Measurements from ENCODE around the gene CALML6.

CALML6 gene

GRCh38 chr1:1919304-1920056 lies 4.4 kb downstream of the CALML6 start (continued):
- no peak for TF ChIP-seq ZNF114 (tag by site-specific recombination; IDR thresholded peaks at IDR 0.05)
- TF ChIP-seq SP7 (tag by site-specific recombination; IDR thresholded peaks at IDR 0.05): peak; percentile 43
- TF ChIP-seq ZBTB26 (tag by site-specific recombination; optimal IDR thresholded peaks at IDR 0.05): peak; percentile 41
- TF ChIP-seq AEBP2 (tag by site-specific recombination; IDR thresholded peaks at IDR 0.05; ENCODE audit: borderline replicate concordance): no peak
- TF ChIP-seq ZFP69B (tag by site-specific recombination; IDR thresholded peaks at IDR 0.05): no peak
- no peak for TF ChIP-seq ZNF792 (tag by site-specific recombination; IDR thresholded peaks at IDR 0.05)
- TF ChIP-seq ZBTB8A (tag by site-specific recombination; IDR thresholded peaks at IDR 0.05): peak; percentile 96
- TF ChIP-seq PATZ1 (tag by site-specific recombination; IDR thresholded peaks at IDR 0.05): peak; percentile 91
- TF ChIP-seq PRDM10 (tag by site-specific recombination; IDR thresholded peaks at IDR 0.05): peak; percentile 62
- TF ChIP-seq ZBTB1 (tag by site-specific recombination; IDR thresholded peaks at IDR 0.05): no peak
- peak; percentile 17; the same call in 1 of the 2 replicates for TF ChIP-seq ZEB2 (tag by site-specific recombination; IDR thresholded peaks at IDR 0.05)
- peak; percentile 100 for TF ChIP-seq KLF9 (tag by site-specific recombination; IDR thresholded peaks at IDR 0.05; ENCODE audit: low read depth)
- peak; percentile 73 for TF ChIP-seq HIC1 (tag by site-specific recombination; IDR thresholded peaks at IDR 0.05)
- peak; percentile 19; the same call in 1 of the 2 replicates for TF ChIP-seq ZNF335 (tag by site-specific recombination; conservative IDR thresholded peaks at IDR 0.05)
- TF ChIP-seq GLIS2 (tag by site-specific recombination; IDR thresholded peaks at IDR 0.05): peak; percentile 79
- TF ChIP-seq SCRT1 (tag by site-specific recombination; IDR thresholded peaks at IDR 0.05; ENCODE audit: borderline replicate concordance): no peak
- peak; percentile 97 for TF ChIP-seq SP2 (tag by site-specific recombination; IDR thresholded peaks at IDR 0.05)
- 0 out of 2 replicates have a peak, but pooled peaks have one; percentile 52 for TF ChIP-seq ZNF76 (tag by site-specific recombination; IDR thresholded peaks at IDR 0.05; ENCODE audit: borderline replicate concordance, low read depth)
- no peak for TF ChIP-seq YY1 (tag by site-specific recombination; IDR thresholded peaks at IDR 0.05)
- TF ChIP-seq EGR2 (tag by site-specific recombination; IDR thresholded peaks at IDR 0.05; ENCODE audit: low read depth): peak; percentile 99
- no peak for TF ChIP-seq ZNF580 (tag by site-specific recombination; IDR thresholded peaks at IDR 0.05)
- TF ChIP-seq KLF1 (tag by site-specific recombination; IDR thresholded peaks at IDR 0.05): peak; percentile 97
- 0 out of 2 replicates have a peak, but pooled peaks have one; percentile 5 for TF ChIP-seq ZNF561 (tag by site-specific recombination; IDR thresholded peaks at IDR 0.05; ENCODE audit: borderline replicate concordance)
- TF ChIP-seq ZBTB44 (tag by site-specific recombination; IDR thresholded peaks at IDR 0.05): no peak
- TF ChIP-seq ZNF530 (tag by site-specific recombination; IDR thresholded peaks at IDR 0.05; ENCODE audit: low read depth): no peak
- TF ChIP-seq ZNF791 (tag by site-specific recombination; IDR thresholded peaks at IDR 0.05): no peak
- peak; percentile 83 for TF ChIP-seq KLF16 (tag by site-specific recombination; IDR thresholded peaks at IDR 0.05)
